HCT116 (cell line): Measurements from ENCODE around the gene ZNF789.

Source experiments
- CEBPB ChIP-seq: IDR thresholded peaks from 2 replicates; pipeline ENCODE4 v1.6.1; 2012; ENCODE audit warnings: low read depth
- CTCF ChIP-seq, 3 experiments: fragments of 200-600 bp in 1 of 3; sonication (generic) in 1 of 3; IDR thresholded peaks in 2 of 3; conservative IDR thresholded peaks in 1 of 3; 2 replicates each; pipeline ENCODE4 v1.5.1; 2012 to 2017; ENCODE audit warnings: low read depth in 2 of 3, low read length in 2 of 3, antibody characterized with exemption in 1 of 3, borderline replicate concordance in 1 of 3, control low read depth in 1 of 3, mild to moderate bottlenecking in 1 of 3, mixed read lengths in 1 of 3, mixed run types in 1 of 3, moderate library complexity in 1 of 3; ENCODE audit not compliant: insufficient read depth in 1 of 3
- FOSL1 ChIP-seq: IDR thresholded peaks from 2 replicates; pipeline ENCODE4 v1.6.1; 2012; ENCODE audit warnings: low read depth
- MAX ChIP-seq: IDR thresholded peaks from 2 replicates; pipeline ENCODE4 v1.6.1; 2012
- POLR2A ChIP-seq: IDR thresholded peaks from 2 replicates; pipeline ENCODE4 v1.7.0; 2011; ENCODE audit warnings: borderline replicate concordance; ENCODE audit not compliant: insufficient read depth, insufficient read length; ENCODE audit errors: extremely low read depth
- RAD21 ChIP-seq: IDR thresholded peaks from 2 replicates; pipeline ENCODE4 v1.6.1; 2012; ENCODE audit warnings: low read depth, mild to moderate bottlenecking
- REST ChIP-seq: IDR thresholded peaks from 2 replicates; pipeline ENCODE4 v1.6.1; 2012; ENCODE audit warnings: low read depth
- SIN3A ChIP-seq: IDR thresholded peaks from 2 replicates; pipeline ENCODE4 v1.6.1; 2012; ENCODE audit warnings: low read depth
- TCF7L2 ChIP-seq: IDR thresholded peaks from 2 replicates; pipeline ENCODE4 v1.7.0; 2011; ENCODE audit warnings: borderline replicate concordance, inconsistent platforms; ENCODE audit not compliant: insufficient read depth, insufficient read length; ENCODE audit errors: extremely low read depth

- TF ChIP-seq SIN3A (no peak), FOSL1 (no peak), REST (no peak), CTCF (IDR thresholded peaks at IDR 0.05 in 2 of 3, conservative IDR thresholded peaks at IDR 0.05 in 1 of 3; ENCODE audit: borderline replicate concordance in 1 of 3, insufficient read depth in 1 of 3, low read depth in 2 of 3, low read length in 2 of 3) (no peak), POLR2A (no peak), TCF7L2 (no peak), MAX (no peak), CEBPB (no peak), RAD21 (no peak)
Measured at GRCh38 chr7:99485094-99485493, 12.4 kb downstream of the ZNF789 start.
